Left kidney (tissue), 2 donors: Measurements from ENCODE around the gene YPEL3. TPM values are rescaled to one million over a fixed set of nuclear protein-coding genes. Genes with fewer than 3 reads are reported as not detected.

Experiments
- DNase-seq: peaks from one replicate; pipeline ENCODE4 v3.0.0-alpha.2; 2013
- polyA plus RNA-seq: library from polyadenylated mRNA; unstranded; fragments of 120-200 nt; gene quantifications from one replicate; pipeline ENCODE4 v1.2.1, GENCODE V29; 2013; ENCODE audit not compliant: insufficient read length

YPEL3 gene
- polyA plus RNA-seq, 1 donor = 43.1 TPM

DNA sequence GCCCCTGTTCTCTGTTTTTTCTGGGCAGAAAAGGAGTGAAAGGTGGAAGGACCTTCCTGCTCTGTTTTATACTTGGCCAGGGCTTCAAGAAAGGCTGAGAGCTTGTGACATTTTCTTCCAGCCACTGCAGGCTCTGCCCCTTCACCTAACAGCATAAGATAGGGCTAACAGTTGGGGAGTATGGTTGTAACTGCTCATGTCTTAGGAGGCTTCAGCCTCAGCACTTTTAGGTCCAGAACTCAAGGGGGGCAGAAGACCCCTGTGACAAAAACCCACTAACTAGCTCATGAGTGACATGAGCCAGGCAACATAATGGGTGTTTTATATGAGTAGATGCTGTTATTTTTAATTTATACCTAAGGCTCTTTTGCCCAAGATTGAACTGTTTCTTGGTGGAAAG lies 25.5 kb downstream of the YPEL3 start:
- DNase-seq = no peak

DNA sequence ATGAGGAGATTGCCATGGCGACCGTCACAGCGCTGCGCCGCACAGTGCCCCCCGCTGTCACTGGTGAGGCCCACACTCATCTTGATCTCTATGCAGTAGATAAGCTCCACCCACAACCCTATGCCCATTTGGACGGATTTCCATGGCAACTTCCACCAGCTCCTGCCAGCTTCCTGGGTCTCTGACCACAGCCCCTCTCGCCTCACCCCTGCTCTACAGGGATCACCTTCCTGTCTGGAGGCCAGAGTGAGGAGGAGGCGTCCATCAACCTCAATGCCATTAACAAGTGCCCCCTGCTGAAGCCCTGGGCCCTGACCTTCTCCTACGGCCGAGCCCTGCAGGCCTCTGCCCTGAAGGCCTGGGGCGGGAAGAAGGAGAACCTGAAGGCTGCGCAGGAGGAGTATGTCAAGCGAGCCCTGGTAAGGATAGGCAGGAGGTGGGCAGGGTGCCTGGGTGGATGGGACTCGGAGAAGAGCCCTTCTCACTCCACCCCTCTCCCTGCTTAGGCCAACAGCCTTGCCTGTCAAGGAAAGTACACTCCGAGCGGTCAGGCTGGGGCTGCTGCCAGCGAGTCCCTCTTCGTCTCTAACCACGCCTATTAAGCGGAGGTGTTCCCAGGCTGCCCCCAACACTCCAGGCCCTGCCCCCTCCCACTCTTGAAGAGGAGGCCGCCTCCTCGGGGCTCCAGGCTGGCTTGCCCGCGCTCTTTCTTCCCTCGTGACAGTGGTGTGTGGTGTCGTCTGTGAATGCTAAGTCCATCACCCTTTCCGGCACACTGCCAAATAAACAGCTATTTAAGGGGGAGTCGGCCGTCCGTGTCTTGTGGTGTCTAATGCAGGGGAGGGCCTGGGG lies 26.2 kb downstream of the YPEL3 start:
- DNase-seq = no peak

DNA sequence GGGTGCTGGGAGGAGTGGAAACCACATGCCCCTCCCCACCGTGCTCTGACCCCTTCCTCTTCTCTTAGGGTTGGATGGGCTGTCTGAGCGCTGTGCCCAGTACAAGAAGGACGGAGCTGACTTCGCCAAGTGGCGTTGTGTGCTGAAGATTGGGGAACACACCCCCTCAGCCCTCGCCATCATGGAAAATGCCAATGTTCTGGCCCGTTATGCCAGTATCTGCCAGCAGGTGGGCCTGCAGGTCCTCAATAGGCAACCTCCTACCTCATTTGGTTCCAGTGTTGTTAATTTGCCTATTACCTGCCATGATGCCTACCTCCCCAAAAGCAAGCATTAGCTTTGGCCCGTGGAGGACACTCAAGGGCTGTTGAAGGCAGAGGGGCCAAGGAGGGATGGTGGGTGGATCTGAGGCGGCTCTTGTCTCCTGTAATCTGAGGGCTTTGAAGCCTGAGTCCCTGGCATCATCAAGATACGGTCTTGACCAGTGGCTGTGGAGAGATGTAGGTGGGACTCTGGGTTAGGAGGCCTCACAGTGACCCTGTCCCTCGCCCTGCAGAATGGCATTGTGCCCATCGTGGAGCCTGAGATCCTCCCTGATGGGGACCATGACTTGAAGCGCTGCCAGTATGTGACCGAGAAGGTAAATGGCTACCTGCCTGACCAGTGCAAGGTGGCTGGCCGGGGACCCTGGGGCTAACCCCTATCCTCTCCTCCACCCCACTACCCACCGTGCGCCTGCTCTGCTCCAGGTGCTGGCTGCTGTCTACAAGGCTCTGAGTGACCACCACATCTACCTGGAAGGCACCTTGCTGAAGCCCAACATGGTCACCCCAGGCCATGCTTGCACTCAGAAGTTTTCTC lies 27.0 kb downstream of the YPEL3 start:
- no peak for DNase-seq

DNA sequence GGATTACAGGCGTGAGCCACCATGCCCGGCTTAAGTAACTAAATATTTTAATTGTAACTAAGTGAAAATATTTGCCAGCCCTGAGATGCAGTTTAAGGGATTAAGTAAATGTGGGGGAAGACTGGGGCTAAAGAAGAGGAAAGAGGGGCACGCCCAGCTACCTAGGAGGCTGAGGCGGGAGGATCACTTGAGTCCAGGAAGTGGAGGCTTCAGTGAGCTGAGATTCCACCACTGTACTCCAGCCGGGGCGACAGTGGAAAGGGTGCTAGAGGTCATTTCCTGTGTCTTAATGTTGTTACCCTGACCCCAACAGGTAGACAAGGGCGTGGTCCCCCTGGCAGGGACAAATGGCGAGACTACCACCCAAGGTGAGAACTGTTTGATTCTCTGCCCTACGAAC lies 27.7 kb downstream of the YPEL3 start:
- no peak for DNase-seq

DNA sequence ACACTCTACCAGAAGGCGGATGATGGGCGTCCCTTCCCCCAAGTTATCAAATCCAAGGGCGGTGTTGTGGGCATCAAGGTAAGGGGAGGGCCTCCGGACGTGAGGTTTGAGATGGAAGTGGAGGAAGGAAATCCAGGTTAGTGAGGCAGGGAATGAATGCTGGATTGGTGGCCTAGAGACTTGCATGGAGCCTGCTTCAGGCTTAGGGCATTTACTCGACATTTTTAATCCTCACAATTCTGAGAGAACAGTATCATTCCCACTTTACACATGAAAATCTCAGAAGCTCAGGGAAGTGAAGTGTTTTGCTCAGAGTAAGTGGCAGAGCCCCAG lies 28.5 kb downstream of the YPEL3 start:
- DNase-seq = no peak

DNA sequence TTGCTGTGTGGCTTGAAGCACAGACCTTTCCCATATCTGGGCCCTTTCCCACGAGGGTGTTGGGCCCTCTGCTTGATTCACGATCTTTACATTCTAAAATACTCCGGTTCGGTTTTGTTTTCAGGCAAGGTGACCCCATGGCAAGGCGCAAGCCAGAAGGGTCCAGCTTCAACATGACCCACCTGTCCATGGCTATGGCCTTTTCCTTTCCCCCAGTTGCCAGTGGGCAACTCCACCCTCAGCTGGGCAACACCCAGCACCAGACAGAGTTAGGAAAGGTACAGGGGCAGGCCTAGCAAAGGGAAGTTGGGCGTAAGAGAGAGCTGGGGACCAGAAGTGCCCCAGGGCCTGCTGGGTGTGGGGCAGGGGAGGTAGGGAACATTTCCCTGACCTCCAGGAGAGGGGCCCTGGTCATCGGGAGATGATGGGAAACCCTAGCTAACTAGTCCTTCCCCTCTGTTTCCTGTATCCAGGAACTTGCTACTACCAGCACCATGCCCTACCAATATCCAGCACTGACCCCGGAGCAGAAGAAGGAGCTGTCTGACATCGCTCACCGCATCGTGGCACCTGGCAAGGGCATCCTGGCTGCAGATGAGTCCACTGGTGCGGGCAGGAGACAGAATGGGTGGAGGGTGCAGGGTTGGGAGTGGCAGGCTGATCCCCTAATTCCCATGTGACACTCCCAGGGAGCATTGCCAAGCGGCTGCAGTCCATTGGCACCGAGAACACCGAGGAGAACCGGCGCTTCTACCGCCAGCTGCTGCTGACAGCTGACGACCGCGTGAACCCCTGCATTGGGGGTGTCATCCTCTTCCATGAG lies 29.0 kb downstream of the YPEL3 start:
- no peak for DNase-seq

DNA sequence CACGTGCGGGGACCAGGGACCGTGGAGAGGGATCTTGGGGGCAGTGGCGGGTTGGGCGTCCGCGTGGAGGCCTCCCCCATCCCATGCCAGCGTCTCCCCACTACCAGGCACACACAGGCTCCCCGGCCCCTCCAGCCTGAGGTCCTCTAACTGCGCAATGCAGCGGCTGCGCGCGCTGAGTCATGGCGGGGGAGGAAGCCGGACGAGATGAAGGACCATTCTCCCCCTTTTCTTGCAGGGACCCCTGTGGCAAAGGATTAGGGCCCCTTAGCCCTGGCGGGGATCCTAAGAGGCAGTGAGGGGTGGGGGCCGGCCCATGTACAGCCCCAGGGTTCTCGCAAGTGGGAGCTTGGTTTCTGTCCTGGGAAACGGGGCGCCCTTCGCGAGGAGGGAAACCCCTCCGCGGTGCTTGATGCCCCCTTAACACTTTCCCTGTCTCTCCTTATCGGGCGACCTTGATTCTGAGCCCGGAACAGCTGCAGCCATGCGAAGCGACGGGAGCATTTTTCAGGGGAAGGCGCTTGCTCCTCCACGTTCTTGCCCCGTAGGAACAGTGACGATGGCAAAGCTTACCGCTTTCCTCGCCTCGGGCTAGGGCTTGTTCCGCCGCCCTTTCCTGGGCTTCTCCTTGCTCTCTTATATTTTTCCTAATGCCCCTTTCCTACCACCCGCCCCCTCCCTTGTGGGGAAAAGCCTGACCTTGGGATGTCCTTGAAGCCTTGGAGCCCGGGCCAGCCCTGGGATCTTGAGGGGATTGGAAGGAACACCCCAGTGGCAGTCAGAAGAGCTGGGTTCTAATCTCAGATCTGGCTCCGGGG lies 29.9 kb downstream of the YPEL3 start:
- no peak for DNase-seq

DNA sequence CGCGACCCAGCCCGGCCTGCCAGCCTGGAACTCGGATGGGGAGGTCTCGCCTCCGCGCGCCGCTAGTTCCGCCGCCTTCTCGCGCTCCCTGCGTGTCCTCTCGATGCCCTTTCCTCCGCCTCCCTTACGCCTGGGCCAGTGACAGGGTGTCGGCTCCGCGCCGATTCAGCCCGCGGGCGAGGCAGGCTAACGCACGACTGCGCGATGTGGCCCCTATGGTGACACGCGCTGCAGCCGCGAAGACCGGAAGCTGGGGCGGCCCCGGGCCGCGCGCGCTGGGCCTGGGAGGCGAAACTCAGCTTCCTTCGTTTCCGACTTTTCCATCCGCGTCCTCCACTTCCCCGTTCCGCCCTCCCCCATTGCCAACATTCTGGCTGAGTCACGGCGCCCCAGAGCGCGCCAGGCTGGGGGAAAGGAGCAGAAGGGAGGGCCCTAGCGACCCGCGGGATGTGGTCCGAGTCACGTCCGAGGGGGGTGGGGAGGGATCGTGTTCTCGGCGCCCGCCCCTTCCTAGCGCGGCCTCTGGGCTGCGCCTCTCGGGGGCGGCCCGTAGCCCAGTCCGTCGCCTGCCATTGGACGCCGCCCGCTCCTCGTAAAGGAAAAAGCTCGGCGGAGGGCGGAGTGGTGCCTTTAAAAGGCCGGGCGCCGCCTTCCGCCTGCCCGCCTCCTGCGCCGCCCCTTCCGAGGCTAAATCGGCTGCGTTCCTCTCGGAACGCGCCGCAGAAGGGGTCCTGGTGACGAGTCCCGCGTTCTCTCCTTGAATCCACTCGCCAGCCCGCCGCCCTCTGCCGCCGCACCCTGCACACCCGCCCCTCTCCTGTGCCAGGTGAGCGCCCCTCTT lies 30.7 kb downstream of the YPEL3 start, which contains the start of gene ALDOA:
Gene ALDOA, plus strand, starts transcription at position 659 of the 841 bp plus-strand sequence. CDS start 1,138 bp downstream, outside the sequence.
- peak; percentile 97 for DNase-seq

DNA sequence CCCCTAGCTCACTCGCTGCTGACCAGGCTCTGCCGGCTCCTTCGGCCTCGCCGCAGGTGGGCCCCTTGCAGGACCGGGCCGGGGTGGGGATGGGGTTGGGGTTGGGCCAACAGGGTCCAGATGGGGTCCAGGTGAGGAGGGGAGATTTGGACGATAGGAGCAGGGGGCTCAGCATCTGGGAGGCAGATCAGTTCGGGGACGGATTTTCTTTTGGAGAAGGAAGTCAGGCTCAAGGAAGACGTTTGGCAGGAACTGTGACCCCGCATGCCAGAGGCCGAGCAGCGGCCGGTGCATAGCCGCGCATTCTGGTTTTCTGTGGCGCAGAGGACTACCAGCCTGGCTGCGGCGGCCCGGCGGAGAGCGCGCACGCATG lies 31.3 kb downstream of the YPEL3 start:
- DNase-seq = no peak

DNA sequence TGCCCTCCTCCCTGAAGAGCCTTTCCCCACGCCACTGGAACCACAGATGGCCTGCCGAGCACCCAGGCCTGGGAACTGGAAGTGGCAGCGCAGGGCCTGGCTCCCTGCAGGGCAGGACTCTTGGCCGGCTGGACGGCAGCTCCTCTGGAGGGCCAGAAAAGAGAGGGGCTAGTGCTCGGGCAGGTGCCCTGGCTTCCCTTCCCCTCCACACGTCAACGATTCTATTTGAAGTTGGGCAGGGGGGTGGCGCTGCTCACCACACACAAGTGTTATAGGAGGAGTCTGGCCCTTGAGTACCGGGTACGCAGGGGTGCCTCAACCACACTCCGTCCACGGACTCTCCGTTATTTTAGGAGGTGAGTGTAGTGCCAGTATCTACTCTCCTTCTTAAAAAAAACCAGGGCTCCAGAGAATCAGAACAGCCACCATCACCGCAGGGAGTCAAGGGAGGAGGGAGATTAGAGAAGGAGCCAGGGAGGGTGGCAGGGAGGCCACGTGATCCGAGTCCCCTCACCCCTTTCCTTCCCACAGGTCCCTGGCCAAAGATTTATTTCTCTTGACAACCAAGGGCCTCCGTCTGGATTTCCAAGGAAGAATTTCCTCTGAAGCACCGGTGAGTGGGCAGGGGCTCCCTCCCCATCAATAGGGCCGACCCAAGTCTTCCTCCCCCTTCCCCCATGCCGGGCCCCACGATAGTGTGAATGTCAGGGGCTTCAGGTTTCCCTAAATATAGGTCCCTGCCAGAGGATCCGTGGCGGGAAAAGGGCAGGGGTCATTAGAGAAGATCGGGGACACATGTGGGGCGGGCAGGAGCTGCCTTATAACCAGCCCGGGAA lies 31.9 kb downstream of the YPEL3 start:
- peak; percentile 81 for DNase-seq

DNA sequence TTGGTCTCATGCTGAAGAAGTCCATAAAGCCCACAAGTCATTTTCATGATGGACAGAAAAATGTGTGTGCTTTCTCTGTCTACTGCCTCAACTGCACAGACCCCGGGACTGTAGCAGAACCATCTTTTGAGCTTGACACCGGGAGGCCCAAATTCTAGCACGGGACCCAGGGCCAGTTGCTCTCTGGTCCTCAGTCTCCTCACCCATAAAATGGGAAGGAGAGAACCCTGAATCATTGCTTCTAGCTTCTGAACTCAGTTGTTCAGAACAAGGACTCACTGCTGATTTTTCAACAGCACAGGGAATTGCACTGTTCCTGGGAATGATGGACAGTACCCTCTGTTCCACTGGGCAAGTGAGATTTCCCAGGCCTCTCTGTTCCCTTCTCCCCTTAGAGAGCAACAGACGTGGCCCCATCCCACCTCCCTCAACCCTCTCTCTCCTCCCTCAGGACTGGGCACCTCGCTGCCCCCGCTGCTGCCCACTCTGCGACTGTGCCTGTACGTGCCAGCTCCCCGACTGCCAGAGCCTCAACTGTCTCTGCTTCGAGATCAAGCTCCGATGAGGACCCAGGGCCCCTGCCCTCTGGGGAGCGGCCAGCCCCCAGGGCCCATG lies 32.6 kb downstream of the YPEL3 start:
- no peak for DNase-seq

DNA sequence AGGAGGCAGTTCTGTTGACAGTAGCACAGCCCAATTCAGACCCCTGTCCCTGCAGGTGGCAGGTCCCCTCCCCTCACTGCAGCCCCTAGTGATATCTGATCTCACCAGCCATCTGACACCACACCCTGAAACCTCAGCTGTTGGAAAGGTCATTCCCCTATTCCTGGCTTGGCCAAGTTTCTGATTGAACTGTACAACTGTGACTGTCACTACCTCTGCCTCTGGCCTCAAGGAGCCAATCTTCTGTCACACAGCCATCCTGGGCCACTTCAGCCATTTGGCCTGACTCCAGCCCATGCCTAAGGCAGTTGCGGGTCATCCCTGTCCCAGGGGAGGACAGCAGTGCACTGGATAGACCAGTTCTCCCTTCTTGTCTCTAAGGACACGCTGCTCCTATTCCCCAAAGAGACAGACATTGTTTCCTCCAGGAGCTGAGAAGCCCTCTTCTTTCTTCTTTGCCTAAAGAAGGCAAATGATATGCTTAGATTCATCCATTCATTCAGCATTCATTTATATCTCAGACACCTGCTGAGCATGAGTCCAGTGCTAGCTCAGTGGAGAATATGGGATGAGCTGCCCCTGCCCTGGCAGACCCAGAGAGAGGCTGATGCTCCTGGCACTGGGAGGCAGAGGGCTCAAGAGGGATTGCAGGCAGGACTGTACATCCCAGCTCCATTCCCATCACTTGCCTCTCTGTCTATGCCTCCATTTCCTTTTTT lies 35.0 kb downstream of the YPEL3 start:
- DNase-seq = no peak

DNA sequence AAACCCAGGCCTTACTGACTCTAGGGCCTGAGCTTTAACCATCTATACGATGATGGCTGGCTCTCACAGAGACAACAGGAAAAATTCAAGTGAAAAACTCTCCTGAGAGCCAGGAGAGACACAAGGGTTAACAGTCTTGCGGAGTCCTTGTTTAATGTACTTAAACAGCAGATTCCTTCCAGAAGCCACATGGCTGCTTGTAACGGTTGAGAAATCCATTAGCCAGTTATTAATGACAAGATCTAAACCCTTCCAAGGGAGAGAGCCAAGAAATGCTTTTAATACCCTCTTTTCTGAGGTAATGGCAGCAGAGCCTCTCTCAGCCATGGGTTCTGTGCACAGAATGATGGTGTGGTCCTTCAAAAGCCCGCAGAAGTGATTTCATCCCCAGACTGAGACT lies 35.7 kb downstream of the YPEL3 start:
- no peak for DNase-seq

DNA sequence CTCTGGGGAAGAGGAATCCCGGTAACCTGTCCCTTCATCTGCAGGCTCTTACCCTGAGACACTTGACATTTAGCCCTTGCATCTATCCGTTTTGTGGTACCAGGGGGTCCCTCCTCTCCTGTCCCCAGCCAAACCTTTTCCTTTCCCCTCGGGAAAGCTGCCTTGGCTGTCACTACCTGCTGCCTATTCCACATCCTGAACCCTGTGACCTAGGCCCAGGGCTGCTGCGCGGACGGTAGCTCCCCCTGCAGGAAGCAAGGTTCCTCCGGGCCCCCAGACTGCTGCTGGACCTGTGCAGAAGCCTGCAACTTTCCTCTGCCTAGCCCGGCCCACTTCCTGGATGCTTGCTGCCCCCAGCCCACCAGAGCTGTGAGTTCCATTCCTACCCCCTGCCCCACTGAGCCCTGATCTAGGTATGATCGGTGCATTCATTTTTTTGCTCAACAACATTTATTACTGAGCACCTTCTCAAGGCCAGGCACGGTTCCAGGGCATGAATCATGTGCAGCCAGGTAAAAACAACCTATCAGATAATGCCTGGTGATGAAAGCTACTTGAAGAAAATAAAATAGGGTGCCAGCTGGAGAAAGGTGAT lies 41.0 kb downstream of the YPEL3 start:
- DNase-seq = no peak

DNA sequence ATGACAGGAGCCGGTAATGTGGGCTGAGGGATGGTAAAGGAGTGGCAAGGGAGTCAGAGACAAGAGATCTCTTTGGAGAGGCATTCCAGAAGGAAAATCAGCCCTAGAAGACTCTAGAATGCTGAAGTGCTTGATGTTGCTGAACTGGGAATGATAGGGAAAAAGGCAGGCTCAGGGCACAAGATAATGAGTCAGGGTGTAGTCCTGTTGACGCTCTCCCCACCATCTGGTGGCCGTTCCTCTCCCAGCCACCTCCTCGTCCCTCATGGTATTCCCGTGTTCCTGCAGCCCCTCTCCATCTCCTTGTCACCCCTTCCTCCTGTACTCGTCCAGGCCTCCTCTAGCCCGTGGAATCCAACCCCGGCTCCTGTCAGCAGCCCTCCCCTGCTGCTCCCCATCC lies 41.6 kb downstream of the YPEL3 start:
- no peak for DNase-seq

DNA sequence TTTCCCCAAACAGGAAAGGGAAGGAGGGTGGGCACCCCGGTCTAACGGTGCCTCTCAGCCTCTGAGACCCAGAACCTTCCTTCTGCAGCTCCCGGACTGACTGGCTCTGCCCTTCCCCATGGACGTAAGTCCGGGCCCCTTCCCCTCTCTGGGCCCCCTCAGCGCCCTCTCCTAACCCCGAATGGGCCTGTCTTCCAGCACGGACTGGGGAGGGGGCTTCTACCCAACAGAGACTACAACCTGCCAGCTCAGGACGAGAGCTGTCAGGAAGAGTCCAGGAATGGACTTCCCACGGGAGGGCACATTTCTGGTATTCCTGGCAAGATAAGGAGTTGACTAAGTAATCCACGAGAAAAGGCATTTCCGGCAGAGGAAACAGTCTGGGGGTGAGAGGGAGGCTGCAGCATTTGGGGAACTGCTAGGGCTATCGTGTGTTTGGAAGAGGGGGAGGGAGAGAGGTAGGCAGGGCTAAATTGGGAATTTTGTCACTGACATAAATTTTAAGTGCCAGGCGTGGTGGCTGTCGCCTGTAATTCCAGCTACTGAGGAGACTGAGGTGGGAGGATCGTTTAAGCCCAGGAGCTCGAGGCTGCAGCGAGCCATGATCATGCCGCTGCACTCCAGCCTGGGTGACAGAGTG lies 42.5 kb downstream of the YPEL3 start:
- no peak for DNase-seq

DNA sequence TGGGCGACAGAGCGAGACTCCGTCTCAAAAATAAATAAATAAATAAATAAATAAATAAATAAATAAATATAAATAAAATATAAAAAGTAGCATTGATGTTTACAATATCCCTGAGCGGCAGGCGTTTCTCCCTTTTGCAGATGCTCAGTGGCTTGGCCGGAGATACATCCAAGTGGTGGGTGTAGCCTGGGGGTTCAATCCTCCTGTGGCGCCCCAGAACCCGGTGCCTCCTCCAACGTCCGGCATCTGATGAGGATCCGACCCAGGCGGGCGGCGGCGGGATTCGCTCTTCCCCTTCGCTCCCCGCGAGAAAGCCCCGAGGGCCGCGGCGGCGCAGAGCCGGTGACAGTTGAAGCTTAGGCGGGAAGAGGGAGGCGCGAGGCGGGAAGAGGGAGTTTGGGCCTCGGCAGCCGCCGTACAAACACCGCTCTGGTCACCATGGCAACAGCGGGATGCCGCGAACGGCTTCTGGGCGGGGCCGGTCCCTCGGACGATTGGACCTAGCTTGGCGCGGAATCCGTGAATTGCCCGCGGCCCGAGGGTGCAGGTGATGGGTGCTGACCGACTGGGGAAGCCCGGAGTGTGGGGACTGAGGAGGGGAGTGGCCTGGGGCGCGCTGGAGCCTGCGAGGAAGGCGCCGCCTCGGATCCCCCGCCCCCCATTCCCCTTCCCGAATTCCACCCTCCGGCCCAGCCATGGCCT lies 43.2 kb downstream of the YPEL3 start:
- DNase-seq = peak; percentile 89
